HepG2 (cell line): ENCODE measurements around the gene PHTF1. TPM values are rescaled to one million over a fixed set of nuclear protein-coding genes. Genes with fewer than 3 reads are reported as not detected.

Source experiments
- ATAC-seq: fragments of 200-7000 bp; cut with Tn5 transposase; 3 replicates; pipeline ENCODE4 v1.9.1; 2020; ENCODE audit warnings: mild to moderate bottlenecking, moderate library complexity
- BruUV-seq: library from RNA; stranded (reverse); fragments of 400-500 nt; replicated peaks from 2 replicates; lab custom pipeline; 2021; lab: Mats Ljungman, UMichigan
- CTCF ChIA-PET: fragments of 300-600 bp; formaldehyde crosslinking; extraction: SDS; loops from one replicate; lab custom pipeline; 2021; ENCODE audit warnings: low total read pairs, inconsistent platforms, low intra/inter-chr PET ratio; lab: Yijun Ruan, JAX
- POLR2A ChIA-PET: fragments of 350-600 bp; sonication (Branson Sonifier 250); formaldehyde crosslinking; loops from one replicate; lab custom pipeline; 2020; ENCODE audit warnings: antibody characterized with exemption, inconsistent platforms; lab: Yijun Ruan, JAX
- DNase-seq: peaks from one replicate; pipeline ENCODE4 v3.0.0-alpha.2; 2015; ENCODE audit warnings: low spot score
- FAIRE-seq: peaks from 3 replicates; lab custom pipeline; 2011; peaks lifted over from hg19 to GRCh38; lab: Jason Lieb, UNC
- H2AFZ ChIP-seq: one replicate; pipeline ENCODE4 v1.6.1; 2011; ENCODE audit warnings: low read length, inconsistent platforms
- H3K27ac ChIP-seq: fragments of 300-600 bp; 3 replicates; pipeline ENCODE4 v1.8.0; 2011; ENCODE audit warnings: mixed run types, mild to moderate bottlenecking, mixed read lengths, low read length, inconsistent platforms; ENCODE audit not compliant: insufficient read depth; ENCODE audit errors: extremely low read length
- H3K27me3 ChIP-seq, 2 experiments: fragments of 200-600 bp in 1 of 2; 2 replicates in 1 of 2; 3 replicates in 1 of 2; pipeline versions ENCODE4 v1.6.0 to v1.8.0; 2011; ENCODE audit warnings: low read length in 2 of 2, mild to moderate bottlenecking in 2 of 2, moderate library complexity in 2 of 2, inconsistent platforms in 1 of 2; ENCODE audit not compliant: insufficient read depth in 2 of 2, control insufficient read depth in 1 of 2
- H3K36me3 ChIP-seq, 2 experiments: fragments of 200-600 bp in 1 of 2; replicated peaks in 1 of 2; 2 replicates in 1 of 2; 3 replicates in 1 of 2; pipeline versions ENCODE4 v1.5.1 to v1.8.0; 2011; ENCODE audit warnings: low read length in 2 of 2, inconsistent platforms in 1 of 2; ENCODE audit not compliant: insufficient read depth in 2 of 2, control insufficient read depth in 1 of 2
- H3K4me1 ChIP-seq: 2 replicates; pipeline ENCODE4 v1.5.1; 2012; ENCODE audit warnings: low read length, inconsistent platforms; ENCODE audit not compliant: insufficient read depth
- H3K4me2 ChIP-seq: 2 replicates; pipeline ENCODE4 v1.6.0; 2011; ENCODE audit warnings: low read depth, low read length, inconsistent platforms
- H3K4me3 ChIP-seq, 3 experiments: fragments of 200-600 bp in 1 of 3; sonication (generic), shearing (Covaris generic) in 1 of 3; replicated peaks in 1 of 3; 2 replicates each; pipeline ENCODE4 v1.5.1; 2011 to 2016; ENCODE audit warnings: low read length in 3 of 3, inconsistent platforms in 2 of 3, low read depth in 2 of 3, mild to moderate bottlenecking in 2 of 3, control low read depth in 1 of 3, mixed read lengths in 1 of 3; ENCODE audit not compliant: insufficient read depth in 1 of 3
- H3K79me2 ChIP-seq: one replicate; pipeline ENCODE4 v1.6.1; 2011; ENCODE audit warnings: low read length, inconsistent platforms; ENCODE audit not compliant: insufficient read depth
- H3K9ac ChIP-seq: 2 replicates; pipeline ENCODE4 v1.6.0; 2011; ENCODE audit warnings: mild to moderate bottlenecking, low read depth, low read length, inconsistent platforms; ENCODE audit not compliant: insufficient read depth
- H3K9me3 ChIP-seq: 2 replicates; pipeline ENCODE4 v1.5.1; 2012; ENCODE audit warnings: mild to moderate bottlenecking, low read length
- H4K20me1 ChIP-seq: 2 replicates; pipeline ENCODE4 v1.6.0; 2011; ENCODE audit warnings: inconsistent platforms, mild to moderate bottlenecking, low read length, moderate library complexity; ENCODE audit not compliant: insufficient read depth
- KDM1A ChIP-seq: IDR thresholded peaks from 2 replicates; pipeline ENCODE4 v1.6.1; 2016; ENCODE audit warnings: missing compliant biosample characterization
- MXD4 ChIP-seq: IDR thresholded peaks from 2 replicates; pipeline ENCODE4 v1.6.1; 2016; ENCODE audit warnings: mild to moderate bottlenecking, missing biosample characterization, missing genetic modification reagents
- NKX3-1 ChIP-seq: sonication (generic); formaldehyde crosslinking; IDR thresholded peaks from 2 replicates; pipeline ENCODE4 v1.5.0; 2020; ENCODE audit warnings: missing genetic modification reagents
- PCBP1 ChIP-seq: fragments of 200-400 bp; formaldehyde crosslinking; IDR thresholded peaks from 2 replicates; pipeline ENCODE4 v1.6.1; 2017; ENCODE audit warnings: mild to moderate bottlenecking, low read depth, low read length, borderline replicate concordance
- PLRG1 ChIP-seq: fragments of 450-650 bp; conservative IDR thresholded peaks from 2 replicates; pipeline ENCODE4 v1.6.1; 2016
- POLR2A ChIP-seq, 2 experiments: IDR thresholded peaks; 2 replicates each; pipeline ENCODE4 v1.6.1; 2011; ENCODE audit warnings: low read depth in 2 of 2, low read length in 2 of 2, mild to moderate bottlenecking in 1 of 2, moderate library complexity in 1 of 2; ENCODE audit not compliant: insufficient read depth in 1 of 2
- RBM22 ChIP-seq: fragments of 200-400 bp; formaldehyde crosslinking; optimal IDR thresholded peaks from 2 replicates; pipeline ENCODE3; 2017; ENCODE audit warnings: mild to moderate bottlenecking, low read length, moderate library complexity
- RCOR2 ChIP-seq: IDR thresholded peaks from 2 replicates; pipeline ENCODE4 v1.6.1; 2016; ENCODE audit warnings: missing biosample characterization, missing genetic modification reagents
- TMF1 ChIP-seq: sonication (generic); formaldehyde crosslinking; IDR thresholded peaks from 2 replicates; pipeline ENCODE4 v1.8.1; 2022; ENCODE audit warnings: low read depth, missing genetic modification reagents
- ZKSCAN5 ChIP-seq: sonication (generic); formaldehyde crosslinking; IDR thresholded peaks from 2 replicates; pipeline ENCODE4 v1.5.1; 2020; ENCODE audit warnings: mild to moderate bottlenecking, missing genetic modification reagents
- WGBS: methylation state at CpG from one replicate; pipeline ENCODE4 v1.1.6; 2017; ENCODE audit warnings: low lambda C conversion rate; 5-methylcytosine and 5-hydroxymethylcytosine counted together
- in situ Hi-C: cut with HindIII; loops from 2 replicates; pipeline ENCODE4 v1.10.0; 2017; ENCODE audit warnings: low pct_unique_long_range_greater_than_20kb; ENCODE audit not compliant: extremely low pct_ligation_motif_present
- intact Hi-C: fragments of 100-400 bp; cut with micrococcal nuclease; formaldehyde crosslinking; loops from one replicate; pipeline ENCODE4 v1.10.0; 2022; ENCODE audit not compliant: unreplicated experiment
- polyA plus RNA-seq, 8 experiments: library from polyadenylated mRNA; depleted of rRNA in 3 of 8; stranded (reverse) in 7 of 8; unstranded in 1 of 8; fragments of >200 nt; fragmentation: Illumina TruSeq in 4 of 8; extraction: Trizol in 4 of 8; gene quantifications; 2 replicates each; pipeline versions ENCODE4 v1.2.1 to v1.2.3, GENCODE V29; 2011 to 2016; ENCODE audit warnings: low read depth in 4 of 8, missing spikeins in 1 of 8, mixed read lengths in 1 of 8; ENCODE audit not compliant: insufficient read depth in 1 of 8
- total RNA-seq, 5 experiments: library from RNA; depleted of rRNA; stranded (reverse); fragments of >200 nt; fragmentation: Illumina TruSeq; extraction: Trizol; gene quantifications; 2 replicates each; pipeline ENCODE4 v1.2.3, GENCODE V29; 2016; ENCODE audit warnings: low read depth in 1 of 5

PHTF1 gene
- total and polyA plus RNA-seq, 2 of the 13 experiments (the other 11 are each of a cell fraction or from before 2014, with no cell fraction given) = 5.0 to 19.7 TPM

- H3K36me3 ChIP-seq = peaks cover 11 to 58% of the 10 kb centered on the region in 2 experiments
- H4K20me1 ChIP-seq = no peaks in the 10 kb centered on the region; the same call in 1 of the 2 replicates
- no peak overlapping the region for H2AFZ ChIP-seq
- FAIRE-seq (no peak), ATAC-seq (no peak), DNase-seq (no peak)
- BruUV-seq = no TSS peak
- no peak overlapping the region for H3K9ac ChIP-seq
- 63% methylated on average over 1 of the region's 1 CpG for WGBS
- CTCF ChIA-PET = no interaction called here
- H3K4me1 ChIP-seq = no peaks in the 10 kb centered on the region
- H3K27me3 ChIP-seq = no peaks in the 10 kb centered on the region
- TF ChIP-seq RBM22 (no peak), ZKSCAN5 (CRISPR knock-in tag) (no peak), KDM1A (no peak), NKX3-1 (no peak), RCOR2 (CRISPR knock-in tag) (no peak), MXD4 (CRISPR knock-in tag) (no peak), TMF1 (CRISPR knock-in tag) (no peak), POLR2A (IDR thresholded peaks at IDR 0.05; ENCODE audit: insufficient read depth in 1 of 2, low read depth in 2 of 2, low read length in 2 of 2) (no peak), PLRG1 (no peak), PCBP1 (no peak)
- TF ChIP-seq, all 625 proteins: peak for 0
- intact Hi-C loops = no loop called here
- in situ Hi-C loops = no loop called here
- Histone ChIP-seq H3K4me2 (no peak overlapping the region), H3K4me3 (no peak overlapping the region), H3K9me3 (no peaks in the 10 kb centered on the region), H3K79me2 (peaks cover 2% of the 10 kb centered on the region), H3K27ac (no peak overlapping the region)
- POLR2A ChIA-PET = no interaction called here
Measured at GRCh38 chr1:113768916-113769600, 9.8 kb upstream of the PHTF1 start.
